ENCODE data around the gene KDR. TPM values are rescaled to one million over a fixed set of nuclear protein-coding genes. Genes with fewer than 3 reads are reported as not detected.

Gene KDR
- under 1 TPM in 2 of 3 donors, not detected in 1; 0.07 to 0.08 TPM for total RNA-seq
- 0.16 TPM for total RNA-seq (2013)

- 3% methylated on average over 56 of the region's 57 CpGs for WGBS (ENCODE audit: insufficient coverage)
- H3K9me3 Mint-ChIP-seq: no peaks in the 10 kb centered on the region
- Histone ChIP-seq H3K27ac (ENCODE audit: low read length) (no peak within 1 kb of the TSS), H3K36me3 (ENCODE audit: control insufficient read depth, insufficient read depth, low read length) (no peaks in the 10 kb centered on the region), H3K27me3 (ENCODE audit: control insufficient read depth, insufficient read depth, low read length) (peaks cover 11% of the 10 kb centered on the region), H3K9me3 (ENCODE audit: control insufficient read depth, insufficient read depth, low read length) (no peaks in the 10 kb centered on the region), H3K4me1 (ENCODE audit: control insufficient read depth, insufficient read depth, low read length) (peaks cover 8% of the 10 kb centered on the region), H3K4me3 (ENCODE audit: low read length) (no peak within 1 kb of the TSS)
- H3K4me3 Mint-ChIP-seq: peak within 1 kb of the TSS; percentile 52
- H3K27me3 Mint-ChIP-seq (ENCODE audit: low read depth in 2 of 2): peaks cover 43 to 55% of the 10 kb centered on the region in 2 donors
- intact Hi-C loops (cut with micrococcal nuclease): no loop called here
- DNase-seq (no peak), ATAC-seq (no peak)
- no peak within 1 kb of the TSS for H3K27ac Mint-ChIP-seq
- no peak for TF ChIP-seq CTCF (IDR thresholded peaks at IDR 0.05)
- H3K36me3 Mint-ChIP-seq: no peaks in the 10 kb centered on the region
- H3K4me1 Mint-ChIP-seq: peaks cover 7 to 8% of the 10 kb centered on the region in 2 donors
These were observed at the start of gene KDR for GRCh38 chr4:55125087-55125721. Gene KDR (minus strand): TSS chr4:55125595. CDS start chr4:55125293, 302 bp downstream.

GRCh38 chr4:55173580-55173979 is 48.2 kb upstream of the KDR start:
- intact Hi-C loops (cut with micrococcal nuclease): no loop called here
- TF ChIP-seq CTCF (IDR thresholded peaks at IDR 0.05): no peak
- Histone ChIP-seq H3K27me3 (ENCODE audit: control insufficient read depth, insufficient read depth, low read length) (no peaks in the 10 kb centered on the region), H3K9me3 (ENCODE audit: control insufficient read depth, insufficient read depth, low read length) (no peaks in the 10 kb centered on the region), H3K36me3 (ENCODE audit: control insufficient read depth, insufficient read depth, low read length) (no peaks in the 10 kb centered on the region), H3K4me3 (ENCODE audit: low read length) (no peak overlapping the region), H3K27ac (ENCODE audit: low read length) (no peak overlapping the region), H3K4me1 (ENCODE audit: control insufficient read depth, insufficient read depth, low read length) (no peaks in the 10 kb centered on the region)
- Mint-ChIP-seq H3K9me3 (no peaks in the 10 kb centered on the region), H3K27me3 (ENCODE audit: low read depth in 2 of 2) (peaks cover 0 to 9% of the 10 kb centered on the region in 2 donors), H3K4me3 (no peak overlapping the region), H3K36me3 (no peaks in the 10 kb centered on the region), H3K4me1 (no peaks in the 10 kb centered on the region), H3K27ac (no peak overlapping the region)
- no peak for ATAC-seq
- WGBS (ENCODE audit: insufficient coverage): no CpG with 5 or more reads among the region's 1 CpG
- DNase-seq: no peak

- Histone ChIP-seq H3K4me3 (ENCODE audit: low read length) (no peak overlapping the region), H3K27ac (ENCODE audit: low read length) (no peak overlapping the region), H3K9me3 (ENCODE audit: control insufficient read depth, insufficient read depth, low read length) (no peaks in the 10 kb centered on the region), H3K27me3 (ENCODE audit: control insufficient read depth, insufficient read depth, low read length) (no peaks in the 10 kb centered on the region), H3K4me1 (ENCODE audit: control insufficient read depth, insufficient read depth, low read length) (no peaks in the 10 kb centered on the region), H3K36me3 (ENCODE audit: control insufficient read depth, insufficient read depth, low read length) (no peaks in the 10 kb centered on the region)
- H3K4me1 Mint-ChIP-seq: no peaks in the 10 kb centered on the region
- no peaks in the 10 kb centered on the region for H3K36me3 Mint-ChIP-seq
- H3K4me3 Mint-ChIP-seq: no peak overlapping the region
- no peak for TF ChIP-seq CTCF (IDR thresholded peaks at IDR 0.05)
- no peak overlapping the region for H3K27ac Mint-ChIP-seq
- H3K9me3 Mint-ChIP-seq: no peaks in the 10 kb centered on the region
- no peak for ATAC-seq
- WGBS (ENCODE audit: insufficient coverage): 87% methylated on average over 3 of the region's 4 CpGs
- intact Hi-C loops (cut with micrococcal nuclease): no loop called here
- DNase-seq: no peak
- peaks cover 0 to 9% of the 10 kb centered on the region in 2 donors for H3K27me3 Mint-ChIP-seq (ENCODE audit: low read depth in 2 of 2)
These were observed 47.4 kb upstream of the KDR start for GRCh38 chr4:55172694-55173287.

All from natural killer cell (primary cell).